Measurements from ENCODE around the gene P3H3. TPM values are rescaled to one million over a fixed set of nuclear protein-coding genes. Genes with fewer than 3 reads are reported as not detected.

The P3H3 gene, protein sequence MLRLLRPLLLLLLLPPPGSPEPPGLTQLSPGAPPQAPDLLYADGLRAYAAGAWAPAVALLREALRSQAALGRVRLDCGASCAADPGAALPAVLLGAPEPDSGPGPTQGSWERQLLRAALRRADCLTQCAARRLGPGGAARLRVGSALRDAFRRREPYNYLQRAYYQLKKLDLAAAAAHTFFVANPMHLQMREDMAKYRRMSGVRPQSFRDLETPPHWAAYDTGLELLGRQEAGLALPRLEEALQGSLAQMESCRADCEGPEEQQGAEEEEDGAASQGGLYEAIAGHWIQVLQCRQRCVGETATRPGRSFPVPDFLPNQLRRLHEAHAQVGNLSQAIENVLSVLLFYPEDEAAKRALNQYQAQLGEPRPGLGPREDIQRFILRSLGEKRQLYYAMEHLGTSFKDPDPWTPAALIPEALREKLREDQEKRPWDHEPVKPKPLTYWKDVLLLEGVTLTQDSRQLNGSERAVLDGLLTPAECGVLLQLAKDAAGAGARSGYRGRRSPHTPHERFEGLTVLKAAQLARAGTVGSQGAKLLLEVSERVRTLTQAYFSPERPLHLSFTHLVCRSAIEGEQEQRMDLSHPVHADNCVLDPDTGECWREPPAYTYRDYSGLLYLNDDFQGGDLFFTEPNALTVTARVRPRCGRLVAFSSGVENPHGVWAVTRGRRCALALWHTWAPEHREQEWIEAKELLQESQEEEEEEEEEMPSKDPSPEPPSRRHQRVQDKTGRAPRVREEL
- 76.5 and 92.6 TPM in 2 replicates for total RNA-seq
- 70.2 and 75.9 TPM in 2 replicates for polyA plus RNA-seq
- polyA plus RNA-seq (2011; cell fraction: cytosol; rRNA removed): 56.4 and 84.6 TPM in 2 replicates
- polyA plus RNA-seq (2011; cell fraction: nucleus; rRNA removed): 89.2 and 106 TPM in 2 replicates
- 89.0 and 130 TPM in 2 replicates for polyA plus RNA-seq (2012)
- 40.5 and 49.5 TPM in 2 replicates for polyA minus RNA-seq
- not detected for polyA minus RNA-seq (2011; cell fraction: cytosol; rRNA and poly(A)+ RNA removed)
- 18.5 and 29.9 TPM in 2 replicates for polyA minus RNA-seq (2011; cell fraction: nucleus; rRNA and poly(A)+ RNA removed)
- percentile 51 among the genes with signal in this experiment for Bru-seq, nascent RNA
- percentile 67 among the genes with signal in this experiment for BruChase-seq, experiment 1, labeled RNA remaining after a 6-hour chase
- percentile 67 among the genes with signal in this experiment for BruChase-seq, experiment 2, labeled RNA remaining after a 2-hour chase
- long read RNA-seq, transcript P3H3-201 (15 exons, 2,632 nt): major isoform, 66 of 107 reads
- long read RNA-seq, partial matches to known transcripts: 34 of 107 reads
- long read RNA-seq, other reads (novel, unspliced or antisense): 3 of 107 reads

DNA sequence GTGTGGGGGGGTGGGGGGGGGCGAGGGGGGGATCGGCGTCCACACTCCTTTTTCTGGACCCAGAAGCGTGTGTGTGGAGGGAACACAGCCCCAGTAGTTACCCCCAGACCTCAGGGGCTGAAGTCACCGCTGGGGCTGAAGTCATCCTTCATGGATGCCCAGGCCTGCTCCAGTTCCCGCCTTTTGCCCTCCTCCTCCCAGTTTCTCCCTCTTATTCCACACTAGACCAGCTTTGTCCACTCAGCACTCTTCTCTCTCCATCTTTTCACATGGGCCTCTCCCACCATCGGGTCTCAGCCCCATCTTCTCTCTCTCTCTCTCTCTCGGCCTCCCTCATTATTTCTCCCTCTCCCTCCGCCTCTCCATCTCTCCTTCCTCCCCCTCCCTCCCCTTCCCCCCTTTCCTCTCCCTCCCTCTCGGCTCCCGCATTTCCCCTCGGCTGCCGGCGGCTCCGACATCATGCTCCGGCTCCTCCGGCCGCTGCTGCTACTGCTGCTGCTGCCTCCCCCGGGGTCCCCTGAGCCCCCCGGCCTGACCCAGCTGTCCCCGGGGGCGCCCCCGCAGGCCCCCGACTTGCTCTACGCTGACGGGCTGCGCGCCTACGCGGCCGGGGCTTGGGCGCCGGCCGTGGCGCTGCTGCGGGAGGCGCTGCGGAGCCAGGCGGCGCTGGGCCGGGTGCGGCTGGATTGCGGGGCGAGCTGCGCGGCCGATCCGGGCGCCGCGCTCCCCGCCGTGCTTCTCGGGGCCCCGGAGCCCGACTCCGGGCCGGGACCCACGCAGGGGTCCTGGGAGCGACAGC lies at the start of gene P3H3:
Gene P3H3 (plus strand): TSS at position 426 of the 799 bp plus-strand sequence. CDS start 34 bp downstream, at position 460.
- H3K9me1 ChIP-seq (replicated peaks; ENCODE audit: control insufficient read depth, extremely low read depth, insufficient read depth, low read length): no peaks in the 10 kb centered on the region
- no peaks in the 10 kb centered on the region for H3K9me3 ChIP-seq (replicated peaks; ENCODE audit: control insufficient read depth, insufficient read depth, low read length)
- H3K27ac ChIP-seq (ENCODE audit: insufficient read depth, low read depth, low read length): peak within 1 kb of the TSS; percentile 29
- CTCF ChIA-PET: interaction anchor here (0.6 to 12.0 kb wide), 6 partner anchors 47 to 208 kb away, joined by 3 to 148 read pairs (median 7); partner anchors contain the start of genes MLF2 and PTMS
- peaks cover 20% of the 10 kb centered on the region for H3K4me1 ChIP-seq (ENCODE audit: control insufficient read depth, extremely low read depth, insufficient read depth, low read length)
- no peaks in the 10 kb centered on the region for H4K20me1 ChIP-seq (replicated peaks; ENCODE audit: control insufficient read depth, extremely low read depth, insufficient read depth, low read length)
- POLR2A ChIA-PET: interaction anchor here (1.2 kb wide), 1 partner anchor 75 kb away, joined by 3 read pairs; the partner anchor contains the start of gene MLF2
- FAIRE-seq: peak; percentile 74
- peak; percentile 56 for DNase-seq (ENCODE audit: low read depth, low spot score)
- no peaks in the 10 kb centered on the region for H3K27me3 ChIP-seq (ENCODE audit: control insufficient read depth in 2 of 2, insufficient read depth in 2 of 2, low read length in 2 of 2)
- TF ChIP-seq, protein P1, sequence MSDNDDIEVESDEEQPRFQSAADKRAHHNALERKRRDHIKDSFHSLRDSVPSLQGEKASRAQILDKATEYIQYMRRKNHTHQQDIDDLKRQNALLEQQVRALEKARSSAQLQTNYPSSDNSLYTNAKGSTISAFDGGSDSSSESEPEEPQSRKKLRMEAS (IDR thresholded peaks at IDR 0.05; ENCODE audit: insufficient read depth, insufficient read length): no peak
- TF ChIP-seq EZH2 (IDR thresholded peaks at IDR 0.05; ENCODE audit: borderline replicate concordance, low read depth, low read length, severe bottlenecking): no peak
- TF ChIP-seq CTCF (IDR thresholded peaks at IDR 0.05; ENCODE audit: extremely low read depth in 1 of 2, insufficient read depth in 1 of 2, low read depth in 1 of 2, low read length in 2 of 2): peak in 1 of 2 donors; percentile 12
- no peak for TF ChIP-seq POLR2AphosphoS5 (IDR thresholded peaks at IDR 0.05; ENCODE audit: insufficient read depth, low read depth, low read length)
- no peak for TF ChIP-seq FOS (IDR thresholded peaks at IDR 0.05; ENCODE audit: borderline replicate concordance, insufficient read depth, low read length)
- TF ChIP-seq JUN (IDR thresholded peaks at IDR 0.05; ENCODE audit: borderline replicate concordance, insufficient read depth, insufficient read length, low read depth): no peak
- peak; percentile 47 for TF ChIP-seq POLR2A (IDR thresholded peaks at IDR 0.05; ENCODE audit: low read depth, low read length)
- TF ChIP-seq MYC (IDR thresholded peaks at IDR 0.05; ENCODE audit: low read depth, low read length): no peak
- TF ChIP-seq GATA2 (IDR thresholded peaks at IDR 0.05; ENCODE audit: insufficient read depth, insufficient read length, low read depth, low read length): no peak
- no TSS peak for BruUV-seq (replicated peaks)
- H3K36me3 ChIP-seq (ENCODE audit: control insufficient read depth in 2 of 2, extremely low read depth in 1 of 2, insufficient read depth in 2 of 2, low read length in 2 of 2): peaks cover 0 to 8% of the 10 kb centered on the region in 2 experiments
- H3K79me2 ChIP-seq (ENCODE audit: control insufficient read depth, insufficient read depth, low read length): peaks cover 25% of the 10 kb centered on the region
- H3K4me2 ChIP-seq (ENCODE audit: insufficient read depth, low read length): peak within 1 kb of the TSS; percentile 81
- peak within 1 kb of the TSS; percentile 84 for H2AFZ ChIP-seq (ENCODE audit: low read depth, low read length)
- dilution Hi-C loops (cut with MboI; ENCODE audit: extremely low pct_ligation_motif_present, low sequenced_read_pairs) (no loop called here), intact Hi-C loops (cut with micrococcal nuclease) (no loop called here)
- H3K4me3 ChIP-seq (replicated peaks in 1 of 3; ENCODE audit: insufficient read depth in 1 of 3, low read depth in 1 of 3, low read length in 3 of 3): peak within 1 kb of the TSS; percentile 62 to 89 (median 80)
- peak within 1 kb of the TSS; percentile 76 for H3K9ac ChIP-seq (replicated peaks; ENCODE audit: extremely low read depth, insufficient read depth, low read length)

Data from endothelial cell of umbilical vein (primary cell).